ENCODE data around the gene PDE4D.

Gene PDE4D

GRCh38 chr5:59351076-59351794, 542.3 kb downstream of the PDE4D start:
- no peak for DNase-seq

- no peak for DNase-seq
These were observed 545.3 kb downstream of the PDE4D start for GRCh38 chr5:59348189-59348588.

- no peak for DNase-seq
These were observed 546.5 kb downstream of the PDE4D start for GRCh38 chr5:59346982-59347381.

GRCh38 chr5:59346514-59346913, 547.0 kb downstream of the PDE4D start:
- DNase-seq: no peak

GRCh38 chr5:59342181-59342580, 551.3 kb downstream of the PDE4D start:
- DNase-seq: no peak

- no peak for DNase-seq
These were observed 551.8 kb downstream of the PDE4D start for GRCh38 chr5:59341760-59342159.

- no peak for DNase-seq
These were observed 552.4 kb downstream of the PDE4D start for GRCh38 chr5:59341155-59341554.

- DNase-seq: no peak
These were observed 552.9 kb downstream of the PDE4D start for GRCh38 chr5:59340637-59341036.

GRCh38 chr5:59337240-59337639, 556.3 kb downstream of the PDE4D start:
- no peak for DNase-seq

GRCh38 chr5:59335544-59335943, 558.0 kb downstream of the PDE4D start:
- DNase-seq: no peak

- DNase-seq: no peak
These were observed 560.1 kb downstream of the PDE4D start for GRCh38 chr5:59333416-59333815.

GRCh38 chr5:59332236-59332973, 561.1 kb downstream of the PDE4D start:
- no peak for DNase-seq

GRCh38 chr5:59330680-59331079, 562.8 kb downstream of the PDE4D start:
- no peak for DNase-seq

GRCh38 chr5:59328709-59329296, 564.7 kb downstream of the PDE4D start:
- no peak for DNase-seq

- DNase-seq: no peak
These were observed 566.1 kb downstream of the PDE4D start for GRCh38 chr5:59327191-59327980.

GRCh38 chr5:59326596-59326995, 566.9 kb downstream of the PDE4D start:
- DNase-seq: no peak

- DNase-seq: no peak
These were observed 568.5 kb downstream of the PDE4D start for GRCh38 chr5:59325070-59325469.

- no peak for DNase-seq
These were observed 570.6 kb downstream of the PDE4D start for GRCh38 chr5:59322894-59323293.

- no peak for DNase-seq
These were observed 571.5 kb downstream of the PDE4D start for GRCh38 chr5:59322058-59322457.

- DNase-seq: no peak
These were observed 571.9 kb downstream of the PDE4D start for GRCh38 chr5:59321642-59322041.

- DNase-seq: no peak
These were observed 573.1 kb downstream of the PDE4D start for GRCh38 chr5:59320420-59320819.

- DNase-seq: no peak
These were observed 574.3 kb downstream of the PDE4D start for GRCh38 chr5:59319250-59319649.

GRCh38 chr5:59317774-59318205, 575.7 kb downstream of the PDE4D start:
- no peak for DNase-seq
